ENCODE results near the gene AP5M1.

The AP5M1 gene

GRCh38 chr14:57274551-57274950 is 5.8 kb downstream of the AP5M1 start:
- no CpG with 5 or more reads among the region's 2 CpGs for WGBS (ENCODE audit: extremely low coverage, insufficient coverage, low lambda C conversion rate)
- no peak overlapping the region for H4K8ac ChIP-seq (ENCODE audit: low read depth, low read length)
- H3K23ac ChIP-seq (ENCODE audit: low read length), result no peak overlapping the region
- no peak overlapping the region for H3K4me2 ChIP-seq (ENCODE audit: low read length)
- H3K4me1 ChIP-seq (ENCODE audit: control insufficient read depth, low read depth, low read length), result peaks cover 1% of the 10 kb centered on the region
- no peak overlapping the region for H3K4me3 ChIP-seq (ENCODE audit: low read length)
- H3K79me1 ChIP-seq (ENCODE audit: low read length), result peaks cover 8% of the 10 kb centered on the region
- H3K56ac ChIP-seq (ENCODE audit: low read length), result no peak overlapping the region
- peaks cover 32% of the 10 kb centered on the region for H3K79me2 ChIP-seq (ENCODE audit: control insufficient read depth, insufficient read depth, low read length)
- DNase-seq, result no peak
- H3K27ac ChIP-seq (ENCODE audit: low read depth, low read length), result no peak overlapping the region
- H3K9ac ChIP-seq (ENCODE audit: low read length), result no peak overlapping the region
- H3K4ac ChIP-seq (ENCODE audit: low read depth, low read length), result no peak overlapping the region
- no peak overlapping the region for H2BK15ac ChIP-seq (replicated peaks; ENCODE audit: low read depth)
- H2BK120ac ChIP-seq (ENCODE audit: low read depth, low read length), result no peak overlapping the region
- H3K36me3 ChIP-seq (ENCODE audit: control insufficient read depth, insufficient read depth, low read length), result peaks cover 1% of the 10 kb centered on the region
- H4K5ac ChIP-seq (ENCODE audit: low read length), result no peak overlapping the region
- no peaks in the 10 kb centered on the region for H3K27me3 ChIP-seq (ENCODE audit: insufficient read depth, low read length, poor library complexity)
- no peak overlapping the region for H2AK5ac ChIP-seq (ENCODE audit: low read length)
- H2BK5ac ChIP-seq (ENCODE audit: low read length), result no peak overlapping the region
- no peak overlapping the region for H3K18ac ChIP-seq (ENCODE audit: low read length)

- no CpG with 5 or more reads among the region's 2 CpGs for WGBS (ENCODE audit: extremely low coverage, insufficient coverage, low lambda C conversion rate)
- peaks cover 1% of the 10 kb centered on the region for H3K36me3 ChIP-seq (ENCODE audit: control insufficient read depth, insufficient read depth, low read length)
- no peak overlapping the region for H3K23ac ChIP-seq (ENCODE audit: low read length)
Observed at GRCh38 chr14:57275023-57275664, 6.4 kb downstream of the AP5M1 start.

GRCh38 chr14:57277062-57277461 is 8.3 kb downstream of the AP5M1 start:
- Histone ChIP-seq H3K27me3 (ENCODE audit: insufficient read depth, low read length, poor library complexity) (no peaks in the 10 kb centered on the region), H3K23ac (ENCODE audit: low read length) (no peak overlapping the region), H2AK5ac (ENCODE audit: low read length) (no peak overlapping the region), H3K4me3 (ENCODE audit: low read length) (no peak overlapping the region), H3K4ac (ENCODE audit: low read depth, low read length) (no peak overlapping the region), H2BK5ac (ENCODE audit: low read length) (no peak overlapping the region), H3K79me2 (ENCODE audit: control insufficient read depth, insufficient read depth, low read length) (peaks cover 17% of the 10 kb centered on the region), H2BK15ac (replicated peaks; ENCODE audit: low read depth) (no peak overlapping the region), H3K9ac (ENCODE audit: low read length) (no peak overlapping the region), H3K4me2 (ENCODE audit: low read length) (no peak overlapping the region), H3K56ac (ENCODE audit: low read length) (no peak overlapping the region), H4K8ac (ENCODE audit: low read depth, low read length) (no peak overlapping the region), H3K79me1 (ENCODE audit: low read length) (peaks cover 6% of the 10 kb centered on the region), H3K36me3 (ENCODE audit: control insufficient read depth, insufficient read depth, low read length) (peaks cover 1% of the 10 kb centered on the region), H3K18ac (ENCODE audit: low read length) (no peak overlapping the region), H3K27ac (ENCODE audit: low read depth, low read length) (no peak overlapping the region), H4K5ac (ENCODE audit: low read length) (no peak overlapping the region), H3K4me1 (ENCODE audit: control insufficient read depth, low read depth, low read length) (no peaks in the 10 kb centered on the region), H2BK120ac (ENCODE audit: low read depth, low read length) (no peak overlapping the region)
- no peak for DNase-seq
- no CpG with 5 or more reads among the region's 3 CpGs for WGBS (ENCODE audit: extremely low coverage, insufficient coverage, low lambda C conversion rate)

More at GRCh38 chr14:57275023-57275664, 6.4 kb downstream of the AP5M1 start:
- Histone ChIP-seq H3K4me1 (ENCODE audit: control insufficient read depth, low read depth, low read length) (peaks cover 1% of the 10 kb centered on the region), H2BK15ac (replicated peaks; ENCODE audit: low read depth) (no peak overlapping the region), H3K79me2 (ENCODE audit: control insufficient read depth, insufficient read depth, low read length) (peaks cover 29% of the 10 kb centered on the region), H3K27me3 (ENCODE audit: insufficient read depth, low read length, poor library complexity) (no peaks in the 10 kb centered on the region), H2BK5ac (ENCODE audit: low read length) (no peak overlapping the region), H2BK120ac (ENCODE audit: low read depth, low read length) (no peak overlapping the region), H3K18ac (ENCODE audit: low read length) (no peak overlapping the region), H3K56ac (ENCODE audit: low read length) (no peak overlapping the region), H3K4me3 (ENCODE audit: low read length) (no peak overlapping the region), H3K4me2 (ENCODE audit: low read length) (no peak overlapping the region), H3K79me1 (ENCODE audit: low read length) (peaks cover 8% of the 10 kb centered on the region), H3K27ac (ENCODE audit: low read depth, low read length) (no peak overlapping the region), H4K5ac (ENCODE audit: low read length) (no peak overlapping the region), H2AK5ac (ENCODE audit: low read length) (no peak overlapping the region), H4K8ac (ENCODE audit: low read depth, low read length) (no peak overlapping the region), H3K4ac (ENCODE audit: low read depth, low read length) (no peak overlapping the region), H3K9ac (ENCODE audit: low read length) (no peak overlapping the region)
- DNase-seq, result no peak

GRCh38 chr14:57287745-57288144 is 19.0 kb downstream of the AP5M1 start:
- Histone ChIP-seq H3K4me2 (ENCODE audit: low read length) (no peak overlapping the region), H3K79me1 (ENCODE audit: low read length) (no peaks in the 10 kb centered on the region), H3K56ac (ENCODE audit: low read length) (no peak overlapping the region), H2AK5ac (ENCODE audit: low read length) (no peak overlapping the region), H3K18ac (ENCODE audit: low read length) (no peak overlapping the region), H3K36me3 (ENCODE audit: control insufficient read depth, insufficient read depth, low read length) (no peaks in the 10 kb centered on the region), H4K5ac (ENCODE audit: low read length) (no peak overlapping the region), H3K79me2 (ENCODE audit: control insufficient read depth, insufficient read depth, low read length) (no peaks in the 10 kb centered on the region), H3K27me3 (ENCODE audit: insufficient read depth, low read length, poor library complexity) (no peaks in the 10 kb centered on the region), H3K4ac (ENCODE audit: low read depth, low read length) (no peak overlapping the region), H2BK5ac (ENCODE audit: low read length) (no peak overlapping the region), H2BK120ac (ENCODE audit: low read depth, low read length) (no peak overlapping the region), H3K23ac (ENCODE audit: low read length) (no peak overlapping the region), H3K4me1 (ENCODE audit: control insufficient read depth, low read depth, low read length) (no peaks in the 10 kb centered on the region), H3K4me3 (ENCODE audit: low read length) (no peak overlapping the region), H3K27ac (ENCODE audit: low read depth, low read length) (no peak overlapping the region), H2BK15ac (replicated peaks; ENCODE audit: low read depth) (no peak overlapping the region), H4K8ac (ENCODE audit: low read depth, low read length) (no peak overlapping the region), H3K9ac (ENCODE audit: low read length) (no peak overlapping the region)
- peak; percentile 57 for DNase-seq
- WGBS (ENCODE audit: extremely low coverage, insufficient coverage, low lambda C conversion rate), result no CpG with 5 or more reads among the region's 2 CpGs

GRCh38 chr14:57290751-57291150 is 22.0 kb downstream of the AP5M1 start:
- Histone ChIP-seq H3K4me2 (ENCODE audit: low read length) (no peak overlapping the region), H2BK120ac (ENCODE audit: low read depth, low read length) (no peak overlapping the region), H3K4ac (ENCODE audit: low read depth, low read length) (no peak overlapping the region), H3K79me1 (ENCODE audit: low read length) (no peaks in the 10 kb centered on the region), H3K56ac (ENCODE audit: low read length) (no peak overlapping the region), H3K23ac (ENCODE audit: low read length) (no peak overlapping the region), H3K4me1 (ENCODE audit: control insufficient read depth, low read depth, low read length) (no peaks in the 10 kb centered on the region), H2BK5ac (ENCODE audit: low read length) (no peak overlapping the region), H3K79me2 (ENCODE audit: control insufficient read depth, insufficient read depth, low read length) (no peaks in the 10 kb centered on the region), H3K36me3 (ENCODE audit: control insufficient read depth, insufficient read depth, low read length) (no peaks in the 10 kb centered on the region), H2AK5ac (ENCODE audit: low read length) (no peak overlapping the region), H3K27ac (ENCODE audit: low read depth, low read length) (no peak overlapping the region), H3K9ac (ENCODE audit: low read length) (no peak overlapping the region), H4K8ac (ENCODE audit: low read depth, low read length) (no peak overlapping the region), H4K5ac (ENCODE audit: low read length) (no peak overlapping the region), H2BK15ac (replicated peaks; ENCODE audit: low read depth) (no peak overlapping the region), H3K4me3 (ENCODE audit: low read length) (no peak overlapping the region), H3K18ac (ENCODE audit: low read length) (no peak overlapping the region), H3K27me3 (ENCODE audit: insufficient read depth, low read length, poor library complexity) (no peaks in the 10 kb centered on the region)
- no peak for DNase-seq
- WGBS (ENCODE audit: extremely low coverage, insufficient coverage, low lambda C conversion rate), result no CpG with 5 or more reads among the region's 5 CpGs
